HepG2 (cell line): ENCODE results near the gene GBE1. TPM values are rescaled to one million over a fixed set of nuclear protein-coding genes. Genes with fewer than 3 reads are reported as not detected.

Experiments
- CBFB ChIP-seq: sonication (generic); formaldehyde crosslinking; IDR thresholded peaks from 2 replicates; pipeline ENCODE4 v1.4.0; 2020; ENCODE audit warnings: missing genetic modification reagents
- CBX2 ChIP-seq, 2 experiments: fragments of 200-600 bp in 1 of 2; sonication (generic); formaldehyde crosslinking in 1 of 2; IDR thresholded peaks; 2 replicates each; pipeline versions ENCODE4 v1.7.0 to v1.8.1; 2018 to 2022; ENCODE audit warnings: low read depth in 2 of 2, low read length in 1 of 2, mild to moderate bottlenecking in 1 of 2, missing genetic modification reagents in 1 of 2
- CREM ChIP-seq, 2 experiments: sonication (generic) in 1 of 2; formaldehyde crosslinking in 1 of 2; IDR thresholded peaks; 2 replicates each; pipeline versions ENCODE4 v1.4.0 to v1.6.1; 2016 to 2020; ENCODE audit warnings: antibody characterized with exemption in 1 of 2, mild to moderate bottlenecking in 1 of 2, missing genetic modification reagents in 1 of 2
- EEA1 ChIP-seq: sonication (generic); formaldehyde crosslinking; IDR thresholded peaks from 2 replicates; pipeline ENCODE4 v1.5.1; 2020; ENCODE audit warnings: mild to moderate bottlenecking, missing genetic modification reagents, borderline replicate concordance
- GABPA ChIP-seq, 2 experiments: IDR thresholded peaks; 2 replicates each; pipeline ENCODE4 v1.6.1; 2011 to 2016; ENCODE audit warnings: low read depth in 2 of 2, low read length in 1 of 2, missing biosample characterization in 1 of 2, missing genetic modification characterization in 1 of 2
- IKZF4 ChIP-seq: sonication (generic); formaldehyde crosslinking; IDR thresholded peaks from 2 replicates; pipeline ENCODE4 v1.5.1; 2020; ENCODE audit warnings: borderline replicate concordance, mild to moderate bottlenecking, low read depth, missing genetic modification reagents; ENCODE audit errors: not compliant biosample characterization
- KLF11 ChIP-seq: IDR thresholded peaks from 2 replicates; pipeline ENCODE4 v1.6.1; 2016; ENCODE audit warnings: missing compliant biosample characterization
- MAZ ChIP-seq, 2 experiments: sonication (generic) in 1 of 2; formaldehyde crosslinking in 1 of 2; IDR thresholded peaks; 2 replicates each; pipeline versions ENCODE4 v1.5.0 to v1.6.1; 2012 to 2020; ENCODE audit warnings: low read depth in 2 of 2, mild to moderate bottlenecking in 2 of 2, borderline replicate concordance in 1 of 2, improper control_type of control experiment in 1 of 2, low read length in 1 of 2, missing genetic modification reagents in 1 of 2, moderate library complexity in 1 of 2
- ONECUT2 ChIP-seq: sonication (generic); formaldehyde crosslinking; IDR thresholded peaks from 2 replicates; pipeline ENCODE4 v1.4.0; 2020; ENCODE audit warnings: missing genetic modification reagents
- PRDM15 ChIP-seq: sonication (generic); formaldehyde crosslinking; IDR thresholded peaks from 2 replicates; pipeline ENCODE4 v1.4.0; 2020; ENCODE audit warnings: missing genetic modification reagents
- RNF219 ChIP-seq: sonication (generic); formaldehyde crosslinking; IDR thresholded peaks from 2 replicates; pipeline ENCODE4 v1.5.0; 2020; ENCODE audit warnings: mild to moderate bottlenecking, missing genetic modification reagents
- SNRNP70 ChIP-seq: fragments of 200-400 bp; formaldehyde crosslinking; IDR thresholded peaks from 2 replicates; pipeline ENCODE4 v1.6.1; 2017; ENCODE audit warnings: mild to moderate bottlenecking, low read depth, low read length, moderate library complexity
- STAT5B ChIP-seq: sonication (generic); formaldehyde crosslinking; IDR thresholded peaks from 2 replicates; pipeline ENCODE4 v1.4.0; 2020; ENCODE audit warnings: missing genetic modification reagents
- SYNCRIP ChIP-seq: fragments of 200-400 bp; formaldehyde crosslinking; IDR thresholded peaks from 2 replicates; pipeline ENCODE4 v1.6.1; 2018; ENCODE audit warnings: mild to moderate bottlenecking, low read depth, low read length; ENCODE audit not compliant: insufficient read depth
- THAP11 ChIP-seq: IDR thresholded peaks from 2 replicates; pipeline ENCODE4 v1.6.1; 2016; ENCODE audit warnings: missing biosample characterization, missing genetic modification reagents
- ZNF564 ChIP-seq: sonication (generic); formaldehyde crosslinking; IDR thresholded peaks from 2 replicates; pipeline ENCODE4 v1.8.1; 2023; ENCODE audit warnings: mild to moderate bottlenecking, missing genetic modification reagents
- ZNF567 ChIP-seq: sonication (generic); formaldehyde crosslinking; IDR thresholded peaks from 2 replicates; pipeline ENCODE4 v1.8.1; 2023; ENCODE audit warnings: mild to moderate bottlenecking, missing genetic modification reagents, borderline replicate concordance
- ZNF614 ChIP-seq: IDR thresholded peaks from 2 replicates; pipeline ENCODE4 v1.6.1; 2018; ENCODE audit warnings: missing biosample characterization, missing genetic modification reagents, inconsistent platforms, borderline replicate concordance
- ZNF619 ChIP-seq: sonication (generic); formaldehyde crosslinking; IDR thresholded peaks from 2 replicates; pipeline ENCODE4 v1.4.0; 2020; ENCODE audit warnings: mild to moderate bottlenecking, missing genetic modification reagents
- ZNF800 ChIP-seq: sonication (generic); formaldehyde crosslinking; IDR thresholded peaks from 2 replicates; pipeline ENCODE4 v1.4.0; 2020; ENCODE audit warnings: missing genetic modification reagents
- ZSCAN20 ChIP-seq: sonication (generic); formaldehyde crosslinking; IDR thresholded peaks from 2 replicates; pipeline ENCODE4 v1.4.0; 2020; ENCODE audit warnings: missing genetic modification reagents, mild to moderate bottlenecking, borderline replicate concordance
- polyA plus RNA-seq, 8 experiments: library from polyadenylated mRNA; depleted of rRNA in 3 of 8; stranded (reverse) in 7 of 8; unstranded in 1 of 8; fragments of >200 nt; fragmentation: Illumina TruSeq in 4 of 8; extraction: Trizol in 4 of 8; gene quantifications; 2 replicates each; pipeline versions ENCODE4 v1.2.1 to v1.2.3, GENCODE V29; 2011 to 2016; ENCODE audit warnings: low read depth in 4 of 8, missing spikeins in 1 of 8, mixed read lengths in 1 of 8; ENCODE audit not compliant: insufficient read depth in 1 of 8
- total RNA-seq, 5 experiments: library from RNA; depleted of rRNA; stranded (reverse); fragments of >200 nt; fragmentation: Illumina TruSeq; extraction: Trizol; gene quantifications; 2 replicates each; pipeline ENCODE4 v1.2.3, GENCODE V29; 2016; ENCODE audit warnings: low read depth in 1 of 5

GBE1 gene
- total and polyA plus RNA-seq, 2 of the 13 experiments (the other 11 are each of a cell fraction or from before 2014, with no cell fraction given), result 22.9 to 36.1 TPM

- TF ChIP-seq IKZF4 (CRISPR knock-in tag), result no peak
- TF ChIP-seq MAZ (IDR thresholded peaks at IDR 0.05; ENCODE audit: borderline replicate concordance, low read depth, low read length), result no peak
- no peak for TF ChIP-seq MAZ (CRISPR knock-in tag; IDR thresholded peaks at IDR 0.05; ENCODE audit: low read depth)
- no peak for TF ChIP-seq CBX2 (IDR thresholded peaks at IDR 0.05; ENCODE audit: low read depth, low read length)
- TF ChIP-seq CBX2 (CRISPR knock-in tag; IDR thresholded peaks at IDR 0.05; ENCODE audit: low read depth), result no peak
- no peak for TF ChIP-seq PRDM15 (CRISPR knock-in tag)
- peak; percentile 99 for TF ChIP-seq ZNF614 (CRISPR knock-in tag)
- TF ChIP-seq GABPA (IDR thresholded peaks at IDR 0.05; ENCODE audit: low read depth, low read length), result no peak
- 0 out of 2 replicates have a peak, but pooled peaks have one; percentile 31 for TF ChIP-seq GABPA (CRISPR knock-in tag; IDR thresholded peaks at IDR 0.05; ENCODE audit: low read depth)
- TF ChIP-seq KLF11, result peak; percentile 82; the same call in 1 of the 2 replicates
- no peak for TF ChIP-seq ZNF564 (CRISPR knock-in tag)
- peak; percentile 81 for TF ChIP-seq CREM (IDR thresholded peaks at IDR 0.05)
- TF ChIP-seq CREM (CRISPR knock-in tag; IDR thresholded peaks at IDR 0.05), result no peak
- TF ChIP-seq THAP11 (CRISPR knock-in tag), result peak; percentile 82
- TF ChIP-seq ONECUT2 (CRISPR knock-in tag), result no peak
- TF ChIP-seq EEA1 (CRISPR knock-in tag), result no peak
- TF ChIP-seq RNF219 (CRISPR knock-in tag), result peak; percentile 90
- 0 out of 2 replicates have a peak, but pooled peaks have one; percentile 48 for TF ChIP-seq CBFB (CRISPR knock-in tag)
- no peak for TF ChIP-seq ZNF619 (CRISPR knock-in tag)
- no peak for TF ChIP-seq SNRNP70
- TF ChIP-seq SYNCRIP, result no peak
- peak; percentile 30; the same call in 1 of the 2 replicates for TF ChIP-seq ZNF800 (CRISPR knock-in tag)
- TF ChIP-seq ZSCAN20 (CRISPR knock-in tag), result no peak
- TF ChIP-seq STAT5B (CRISPR knock-in tag), result no peak
- no peak for TF ChIP-seq ZNF567 (CRISPR knock-in tag)
Measured at GRCh38 chr3:81716870-81717509, 44.5 kb downstream of the GBE1 start (continued).
